Uterus (tissue), 2 donors: ENCODE data around the gene UBE2J1.

Source experiments
- POLR2A ChIP-seq, 2 donors: fragments of 450-650 bp; IDR thresholded peaks; one replicate each; pipeline ENCODE4 v1.6.1; 2016; ENCODE audit warnings: antibody characterized with exemption in 2 of 2, mild to moderate bottlenecking in 1 of 2, moderate library complexity in 1 of 2
- TF ChIP-seq, protein P1 (sequence below), 4 experiments: fragments of 200-600 bp in 2 of 4; fragments of 450-650 bp in 2 of 4; sonication (generic) in 2 of 4; IDR thresholded peaks; one replicate each; pipeline ENCODE4 v1.5.1; 2016 to 2019; ENCODE audit warnings: antibody characterized with exemption in 4 of 4, mild to moderate bottlenecking in 2 of 4, moderate library complexity in 1 of 4

DNA sequence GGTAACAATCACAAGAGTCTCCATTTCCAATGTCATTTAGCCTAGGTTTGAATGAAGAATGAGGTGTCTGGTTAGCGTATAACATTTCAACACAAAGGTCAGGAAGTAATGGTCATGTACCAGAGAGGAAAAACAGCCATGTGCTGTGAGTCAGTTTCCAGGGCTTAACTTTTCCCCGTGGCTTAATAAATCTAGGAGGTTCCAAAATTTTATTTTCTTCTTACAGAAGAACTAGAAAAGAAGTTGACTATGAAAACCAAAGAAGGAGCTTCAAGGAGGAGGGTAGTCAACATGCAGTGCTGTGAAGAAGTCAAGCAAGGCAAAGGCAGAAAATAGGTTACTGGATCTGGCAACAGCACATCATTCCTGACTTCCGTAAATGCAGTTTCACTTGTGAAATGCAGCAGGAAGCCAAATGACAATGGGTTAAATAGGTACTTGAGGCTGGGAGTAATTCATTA, 29.0 kb downstream of the UBE2J1 start:
- TF ChIP-seq, protein P1, sequence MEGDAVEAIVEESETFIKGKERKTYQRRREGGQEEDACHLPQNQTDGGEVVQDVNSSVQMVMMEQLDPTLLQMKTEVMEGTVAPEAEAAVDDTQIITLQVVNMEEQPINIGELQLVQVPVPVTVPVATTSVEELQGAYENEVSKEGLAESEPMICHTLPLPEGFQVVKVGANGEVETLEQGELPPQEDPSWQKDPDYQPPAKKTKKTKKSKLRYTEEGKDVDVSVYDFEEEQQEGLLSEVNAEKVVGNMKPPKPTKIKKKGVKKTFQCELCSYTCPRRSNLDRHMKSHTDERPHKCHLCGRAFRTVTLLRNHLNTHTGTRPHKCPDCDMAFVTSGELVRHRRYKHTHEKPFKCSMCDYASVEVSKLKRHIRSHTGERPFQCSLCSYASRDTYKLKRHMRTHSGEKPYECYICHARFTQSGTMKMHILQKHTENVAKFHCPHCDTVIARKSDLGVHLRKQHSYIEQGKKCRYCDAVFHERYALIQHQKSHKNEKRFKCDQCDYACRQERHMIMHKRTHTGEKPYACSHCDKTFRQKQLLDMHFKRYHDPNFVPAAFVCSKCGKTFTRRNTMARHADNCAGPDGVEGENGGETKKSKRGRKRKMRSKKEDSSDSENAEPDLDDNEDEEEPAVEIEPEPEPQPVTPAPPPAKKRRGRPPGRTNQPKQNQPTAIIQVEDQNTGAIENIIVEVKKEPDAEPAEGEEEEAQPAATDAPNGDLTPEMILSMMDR (IDR thresholded peaks at IDR 0.05): no peak
- no peak for TF ChIP-seq POLR2A (IDR thresholded peaks at IDR 0.05)
